Right atrium auricular region (tissue), 2 donors: ENCODE data around the gene SRGAP1. TPM values are rescaled to one million over a fixed set of nuclear protein-coding genes. Genes with fewer than 3 reads are reported as not detected.

Source experiments
- DNase-seq: peaks from one replicate; pipeline ENCODE4 v3.0.0-alpha.2; 2019; ENCODE audit warnings: low spot score
- H3K27ac ChIP-seq, 2 donors: fragments of 200-600 bp; sonication (generic); 1 replicate in 1 of 2; 2 replicates in 1 of 2; pipeline ENCODE4 v1.5.1; 2016 to 2019
- H3K27me3 ChIP-seq, 2 donors: fragments of 200-600 bp; sonication (generic); one replicate each; pipeline versions ENCODE4 v1.5.1 to v1.6.0; 2017 to 2019
- H3K36me3 ChIP-seq: fragments of 200-600 bp; sonication (generic); one replicate; pipeline ENCODE4 v1.5.1; 2016
- H3K4me1 ChIP-seq, 2 donors: fragments of 200-600 bp; sonication (generic); one replicate each; pipeline versions ENCODE4 v1.5.1 to v1.6.0; 2017 to 2019
- H3K4me3 ChIP-seq, 2 donors: fragments of 200-600 bp; sonication (generic); 1 replicate in 1 of 2; 2 replicates in 1 of 2; pipeline ENCODE4 v1.5.1; 2017 to 2019; ENCODE audit warnings: mild to moderate bottlenecking in 1 of 2, moderate library complexity in 1 of 2
- H3K9me3 ChIP-seq, 2 donors: fragments of 200-600 bp; sonication (generic); one replicate each; pipeline ENCODE4 v1.5.1; 2019
- CTCF ChIP-seq, 2 donors: fragments of 200-600 bp; sonication (generic); IDR thresholded peaks; one replicate each; pipeline ENCODE4 v1.5.1; 2019; ENCODE audit warnings: antibody characterized with exemption in 2 of 2
- total RNA-seq, 2 donors: library from RNA; depleted of rRNA; stranded (reverse); fragments of >200 nt; gene quantifications; one replicate each; pipeline ENCODE4 v1.1.0, GENCODE V29; 2016

SRGAP1 gene
- total RNA-seq, 2 donors from 2014 or later: 1.4 to 3.3 TPM

DNA sequence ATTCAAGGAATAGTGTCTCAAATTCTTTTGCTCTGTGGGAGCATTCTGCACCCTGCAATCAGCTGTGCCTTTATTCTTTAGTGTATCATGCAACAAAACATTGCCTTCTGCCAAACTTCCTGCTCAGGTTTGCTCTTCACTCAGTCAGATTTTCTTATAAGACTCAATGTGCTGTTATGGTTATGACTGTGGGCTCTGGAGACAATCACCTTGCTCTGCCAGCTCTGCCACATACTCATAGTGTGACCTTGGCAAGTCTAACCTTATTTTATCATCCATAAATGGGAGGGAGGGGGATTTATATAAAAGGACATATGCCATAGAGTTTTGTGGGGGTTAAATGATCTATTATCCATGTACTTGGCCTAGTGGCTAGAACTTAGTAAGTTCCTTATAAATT is 51.3 kb downstream of the SRGAP1 start:
- peaks cover 0 to 8% of the 10 kb centered on the region in 2 donors for H3K4me1 ChIP-seq
- H3K27me3 ChIP-seq: no peaks in the 10 kb centered on the region
- no peak for DNase-seq
- H3K27ac ChIP-seq: no peak overlapping the region
- no peak for TF ChIP-seq CTCF (IDR thresholded peaks at IDR 0.05)
- no peaks in the 10 kb centered on the region for H3K9me3 ChIP-seq
- no peak overlapping the region for H3K4me3 ChIP-seq
- H3K36me3 ChIP-seq: no peaks in the 10 kb centered on the region

DNA sequence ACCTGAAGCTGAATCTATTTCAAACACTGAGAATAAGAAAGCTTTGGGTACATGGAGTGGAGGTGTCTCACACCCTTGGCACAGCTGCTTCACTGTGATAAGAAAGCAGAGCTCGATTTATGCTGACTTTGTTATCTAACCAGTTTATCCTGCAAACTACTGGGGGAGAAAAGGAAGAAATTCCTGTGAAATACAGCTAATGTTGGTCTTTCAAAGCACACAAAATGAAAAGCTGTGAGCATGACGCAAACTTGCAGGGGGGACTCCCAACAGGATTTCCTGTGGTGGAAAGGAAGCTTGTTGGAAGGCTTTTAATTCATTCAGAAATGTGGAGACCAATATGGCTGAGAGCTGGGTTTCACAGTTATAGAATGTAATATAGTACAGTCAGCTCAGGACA is 53.4 kb downstream of the SRGAP1 start:
- Histone ChIP-seq H3K27me3 (no peaks in the 10 kb centered on the region), H3K36me3 (no peaks in the 10 kb centered on the region), H3K9me3 (no peaks in the 10 kb centered on the region), H3K4me1 (peaks cover 0 to 8% of the 10 kb centered on the region in 2 donors), H3K27ac (no peak overlapping the region), H3K4me3 (no peak overlapping the region)
- TF ChIP-seq CTCF (IDR thresholded peaks at IDR 0.05): no peak
- no peak for DNase-seq

- no peaks in the 10 kb centered on the region for H3K36me3 ChIP-seq
- H3K4me3 ChIP-seq: no peak overlapping the region
- no peak for DNase-seq
- no peak overlapping the region for H3K27ac ChIP-seq
- no peaks in the 10 kb centered on the region for H3K27me3 ChIP-seq
- TF ChIP-seq CTCF (IDR thresholded peaks at IDR 0.05): no peak
- H3K4me1 ChIP-seq: peaks cover 0 to 8% of the 10 kb centered on the region in 2 donors
- no peaks in the 10 kb centered on the region for H3K9me3 ChIP-seq
These were observed 54.4 kb downstream of the SRGAP1 start for GRCh38 chr12:63898764-63899337.

- no peaks in the 10 kb centered on the region for H3K36me3 ChIP-seq
- H3K27me3 ChIP-seq: no peaks in the 10 kb centered on the region
- TF ChIP-seq CTCF (IDR thresholded peaks at IDR 0.05): no peak
- H3K27ac ChIP-seq: no peak overlapping the region
- peaks cover 0 to 8% of the 10 kb centered on the region in 2 donors for H3K4me1 ChIP-seq
- H3K9me3 ChIP-seq: no peaks in the 10 kb centered on the region
- no peak overlapping the region for H3K4me3 ChIP-seq
- no peak for DNase-seq
These were observed 54.9 kb downstream of the SRGAP1 start for GRCh38 chr12:63899396-63899795.

DNA sequence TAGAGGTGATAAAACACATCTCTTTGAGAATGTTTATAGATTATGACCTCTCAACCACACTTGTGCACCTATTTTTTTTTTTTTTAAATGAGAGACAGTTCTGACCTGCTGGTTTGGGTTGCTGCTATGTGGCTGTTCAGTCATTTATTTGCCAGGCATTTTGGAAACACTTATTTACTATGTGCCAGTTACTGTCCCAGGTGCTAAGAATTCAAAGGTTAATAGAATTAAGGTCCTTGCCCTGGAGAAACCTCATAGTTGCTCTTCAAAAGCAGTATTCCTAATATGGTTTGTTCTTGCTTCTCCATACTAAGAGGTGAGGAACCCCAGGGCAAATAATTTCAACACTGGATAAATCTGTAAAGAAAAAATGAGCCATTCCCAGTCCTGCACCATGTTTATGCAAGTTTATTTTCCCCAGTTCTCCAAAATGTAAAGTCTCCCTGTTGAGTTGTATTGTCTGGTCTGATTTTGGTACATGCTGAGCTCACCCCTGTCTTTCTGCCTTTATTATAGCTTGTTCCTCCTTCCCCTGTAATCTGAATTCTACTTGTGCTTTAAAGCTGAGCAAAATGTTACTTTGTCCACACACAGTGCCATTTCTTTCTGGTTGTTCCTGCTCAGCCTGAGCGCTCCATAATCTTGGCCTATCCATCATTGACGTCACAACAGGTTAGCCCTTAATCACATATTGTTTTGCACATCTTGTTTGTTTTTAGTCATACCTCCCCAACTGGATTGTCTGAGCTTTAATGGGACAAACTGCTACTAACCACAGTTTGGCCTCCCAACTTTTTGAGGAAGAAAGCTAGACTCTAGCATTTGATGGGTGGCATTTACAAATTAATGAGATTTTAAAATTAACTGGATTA is 56.7 kb downstream of the SRGAP1 start:
- DNase-seq: no peak
- Histone ChIP-seq H3K4me1 (peaks cover 0 to 8% of the 10 kb centered on the region in 2 donors), H3K27me3 (no peaks in the 10 kb centered on the region), H3K4me3 (no peak overlapping the region), H3K36me3 (no peaks in the 10 kb centered on the region), H3K27ac (no peak overlapping the region), H3K9me3 (no peaks in the 10 kb centered on the region)
- TF ChIP-seq CTCF (IDR thresholded peaks at IDR 0.05): no peak
